GM21515 (cell line): ENCODE results near the gene SHISA6.

Experiments used
- ATAC-seq: cut with Tn5 transposase; IDR thresholded peaks from one replicate; pipeline ENCODE4 v1.9.1; 2021; ENCODE audit not compliant: unreplicated experiment

The SHISA6 gene

GRCh38 chr17:11564589-11565380 is 323.8 kb downstream of the SHISA6 start:
- ATAC-seq, result no peak

DNA sequence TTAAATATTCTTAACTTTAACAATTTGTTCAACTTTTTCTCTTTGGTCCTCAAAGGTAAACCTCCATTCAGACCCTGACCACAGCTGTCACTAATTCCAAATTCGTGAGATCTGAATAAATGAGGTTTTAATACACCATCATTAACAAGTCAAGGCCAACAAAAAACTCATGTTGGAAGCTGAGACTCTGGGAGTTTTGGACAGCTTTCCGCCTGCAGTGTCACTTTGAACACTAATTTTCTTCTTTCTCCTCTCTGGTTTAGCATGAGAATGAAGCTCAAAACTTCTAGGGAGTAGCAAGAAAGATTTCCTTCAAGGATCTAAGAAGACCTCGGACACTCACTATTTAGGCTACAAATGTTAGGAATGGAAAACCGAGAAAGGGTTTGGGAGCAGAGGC is 324.6 kb downstream of the SHISA6 start:
- no peak for ATAC-seq

- ATAC-seq, result no peak
Observed at GRCh38 chr17:11578998-11579397, 338.0 kb downstream of the SHISA6 start.

DNA sequence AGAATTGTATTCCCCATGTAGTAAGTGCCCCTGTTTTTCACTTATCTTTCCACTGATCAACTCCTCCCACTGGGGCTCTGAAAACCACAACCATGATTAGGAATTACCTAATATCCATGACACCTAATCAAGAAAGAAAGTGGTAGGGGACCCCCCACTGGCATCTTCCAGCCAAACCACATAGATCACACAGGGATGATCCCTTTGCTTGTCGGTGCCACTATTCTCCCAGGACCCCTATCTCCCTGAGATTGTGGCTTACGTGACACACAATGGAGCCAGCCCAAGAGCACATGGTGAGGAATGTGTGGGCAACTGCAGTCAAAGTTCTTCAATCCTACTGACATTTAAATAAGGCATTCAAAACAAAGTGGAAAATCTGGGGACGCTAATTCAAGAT is 339.7 kb downstream of the SHISA6 start:
- ATAC-seq, result no peak

- no peak for ATAC-seq
Observed at GRCh38 chr17:11582217-11582616, 341.2 kb downstream of the SHISA6 start.

GRCh38 chr17:11583306-11583992 is 342.4 kb downstream of the SHISA6 start:
- ATAC-seq, result no peak

GRCh38 chr17:11589716-11590115 is 348.7 kb downstream of the SHISA6 start:
- ATAC-seq, result no peak

DNA sequence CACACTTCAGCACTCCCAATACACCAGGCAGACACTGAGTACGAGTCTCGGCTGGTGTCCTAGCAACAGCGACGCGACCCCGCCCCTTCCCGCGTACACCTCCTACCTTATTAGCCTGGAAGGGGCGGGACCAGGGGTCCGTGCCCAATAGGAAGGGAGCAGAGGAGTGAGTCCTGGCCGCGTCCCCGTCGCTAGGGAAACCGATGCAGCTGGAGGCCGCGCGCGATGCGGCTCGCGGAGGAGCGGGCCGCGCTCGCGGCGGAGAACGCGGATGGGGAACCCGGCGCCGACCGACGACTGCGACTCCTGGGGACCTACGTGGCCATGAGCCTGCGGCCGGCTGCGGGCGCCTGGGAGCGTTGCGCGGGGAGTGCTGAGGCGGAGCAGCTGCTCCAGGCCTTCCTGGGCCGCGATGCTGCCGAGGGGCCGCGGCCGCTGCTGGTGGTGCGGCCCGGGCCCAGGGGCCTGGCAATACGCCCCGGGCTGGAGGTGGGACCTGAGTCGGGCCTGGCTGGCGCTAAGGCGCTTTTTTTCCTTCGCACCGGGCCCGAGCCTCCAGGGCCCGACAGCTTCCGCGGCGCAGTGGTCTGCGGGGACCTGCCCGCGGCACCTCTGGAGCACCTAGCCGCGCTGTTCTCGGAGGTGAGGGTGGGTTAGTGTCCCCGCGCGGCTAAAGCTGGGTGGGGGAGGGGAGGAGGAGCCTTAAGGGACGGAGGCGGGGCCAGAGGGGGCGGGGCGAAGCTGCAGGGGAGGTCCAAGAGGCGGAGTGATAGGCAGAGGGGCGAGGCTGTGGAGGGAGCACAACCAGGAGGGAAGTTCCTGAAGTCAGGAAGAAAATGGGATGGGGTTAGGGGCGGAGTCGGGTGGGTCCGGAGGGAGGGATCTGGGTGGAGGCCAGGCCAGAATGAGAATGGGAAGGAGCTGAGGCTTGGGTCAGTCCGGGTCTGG is 357.5 kb downstream of the SHISA6 start, which contains the start of gene DNAH9:
TSS of gene DNAH9 (plus strand) at position 197 of the 948 bp plus-strand sequence. CDS start at position 226, 29 bp downstream.
- no peak for ATAC-seq

GRCh38 chr17:11601661-11602060 is 360.6 kb downstream of the SHISA6 start:
- no peak for ATAC-seq

- ATAC-seq, result no peak
Observed at GRCh38 chr17:11608396-11608795, 367.4 kb downstream of the SHISA6 start.

DNA sequence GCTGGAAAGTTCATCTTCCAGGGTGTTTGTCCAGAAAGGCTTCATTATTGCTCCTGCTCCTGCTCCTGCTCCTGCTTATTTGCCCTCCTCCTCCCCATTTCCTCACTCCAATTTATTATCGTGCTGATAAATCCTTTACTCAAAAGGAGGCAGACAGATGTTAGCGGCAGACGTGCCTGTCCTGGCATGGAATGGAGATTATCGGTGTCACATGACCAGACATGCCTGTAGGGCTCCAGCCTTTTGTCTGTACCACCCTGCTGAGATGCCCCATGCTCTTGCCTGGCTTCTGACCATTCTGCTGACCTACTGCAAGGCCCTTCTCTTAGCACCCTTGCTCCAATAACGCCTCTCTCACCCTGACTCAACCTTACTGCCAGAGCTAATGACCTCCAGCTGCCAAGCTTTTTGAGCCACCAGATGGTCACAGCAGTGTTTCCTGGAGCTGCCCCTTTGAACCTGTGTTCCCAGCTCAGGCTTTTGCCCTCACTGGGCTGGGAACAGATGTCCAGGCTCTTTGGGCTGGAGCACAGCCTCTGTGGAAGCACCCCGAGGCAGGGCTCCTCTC is 370.1 kb downstream of the SHISA6 start:
- ATAC-seq, result no peak

GRCh38 chr17:11612956-11613355 is 371.9 kb downstream of the SHISA6 start:
- ATAC-seq, result no peak
